RWPE1 (cell line): ENCODE results near the gene COA1.

Source experiments
- CTCF ChIA-PET: fragments of 350-600 bp; sonication (Branson Sonifier 250); formaldehyde crosslinking; extraction: SDS; loops from one replicate; lab custom pipeline; 2021; lab: Yijun Ruan, JAX
- POLR2A ChIA-PET: fragments of 400-600 bp; formaldehyde crosslinking; extraction: SDS; loops from one replicate; lab custom pipeline; 2020; ENCODE audit warnings: antibody characterized with exemption; ENCODE audit not compliant: low non-redundant PET; lab: Yijun Ruan, JAX
- DNase-seq: peaks from one replicate; pipeline ENCODE4 v3.0.0; 2012; ENCODE audit warnings: low spot score
- H3K27ac ChIP-seq: fragments of 450-650 bp; 2 replicates; pipeline ENCODE4 v1.5.1; 2017
- CTCF ChIP-seq: fragments of 450-650 bp; conservative IDR thresholded peaks from 2 replicates; pipeline ENCODE4 v1.5.1; 2017; ENCODE audit warnings: low read depth, mild to moderate bottlenecking

COA1 gene

GRCh38 chr7:43639858-43640491 is 89.3 kb downstream of the COA1 start:
- peak overlapping the region; percentile 82 for H3K27ac ChIP-seq
- POLR2A ChIA-PET = no interaction called here
- DNase-seq = peak; percentile 70
- CTCF ChIA-PET = interaction anchor here (0.6 to 0.9 kb wide), 3 partner anchors 43 to 60 kb away, joined by 3 to 4 read pairs (median 3); partner anchors contain the start of gene STK17A
- TF ChIP-seq CTCF = no peak

DNA sequence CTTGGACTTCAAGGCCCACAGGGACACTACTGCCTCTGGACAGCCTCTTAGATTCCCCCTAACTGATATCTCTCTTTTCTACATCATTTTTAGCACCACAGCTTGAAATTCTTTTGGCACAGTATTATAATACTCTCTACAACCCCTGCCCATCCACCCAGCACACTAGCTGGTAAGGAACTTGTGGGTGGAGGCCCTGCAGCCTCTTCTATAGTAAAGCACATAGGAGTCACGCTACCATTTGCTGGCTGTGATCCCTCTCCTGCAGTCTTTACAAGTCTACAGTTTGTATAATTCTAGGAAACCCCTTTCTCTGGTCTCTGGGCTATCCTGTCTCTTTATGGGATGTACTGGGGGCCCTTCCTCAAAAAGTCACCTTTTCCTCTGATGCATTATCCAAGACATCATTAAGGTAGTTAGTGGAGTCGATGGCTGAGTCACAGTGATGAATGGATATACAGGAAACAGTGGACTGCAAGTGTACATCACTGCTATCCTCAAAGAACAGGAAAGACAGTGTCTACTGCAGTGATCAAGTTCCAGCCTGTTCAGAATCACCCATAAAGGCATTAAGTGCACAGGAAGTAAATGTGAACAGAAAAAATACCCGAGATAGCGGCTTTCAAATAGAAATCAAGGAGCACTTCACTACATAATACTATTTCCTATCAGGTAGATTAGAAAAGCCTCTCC is 92.1 kb downstream of the COA1 start:
- CTCF ChIA-PET = interaction anchor here (1.0 kb wide), 1 partner anchor 54 kb away, joined by 7 read pairs; the partner anchor contains the start of gene STK17A

DNA sequence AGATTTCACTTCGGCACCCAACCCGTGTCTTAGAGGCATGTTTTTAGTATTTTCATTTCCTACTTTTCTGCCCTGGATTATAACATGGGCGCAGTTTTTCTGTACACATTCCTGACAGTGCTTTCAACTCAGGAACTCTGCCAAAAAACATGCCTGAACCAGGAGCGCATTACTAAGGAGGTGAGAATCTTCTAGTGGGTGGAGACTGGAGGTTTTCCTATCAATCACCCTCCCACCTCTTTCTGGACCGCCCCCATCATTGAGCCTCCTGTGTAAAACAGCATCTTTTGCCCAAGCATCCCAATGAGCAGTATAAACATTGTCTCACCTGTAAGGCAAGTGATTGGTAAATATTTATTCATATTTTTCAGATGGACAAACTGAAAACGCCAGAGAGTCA is 93.2 kb downstream of the COA1 start:
- CTCF ChIA-PET = no interaction called here
- POLR2A ChIA-PET = no interaction called here
- no peak for TF ChIP-seq CTCF
- DNase-seq = peak; percentile 89
- H3K27ac ChIP-seq = peak overlapping the region; percentile 91

More for the DNA sequence above, 92.1 kb downstream of the COA1 start:
- POLR2A ChIA-PET = interaction anchor here (1.0 kb wide), 1 partner anchor 55 kb away, joined by 7 read pairs; no protein-coding TSS in a partner anchor
- no peak for TF ChIP-seq CTCF
- peak; percentile 75 for DNase-seq
- peak overlapping the region; percentile 91 for H3K27ac ChIP-seq

GRCh38 chr7:43634384-43634783 is 94.9 kb downstream of the COA1 start:
- DNase-seq = no peak
- ChIA-PET POLR2A (no interaction called here), CTCF (interaction anchor here (0.6 kb wide), 1 partner anchor 66 kb away, joined by 5 read pairs; no protein-coding TSS in a partner anchor)
- no peak for TF ChIP-seq CTCF
- H3K27ac ChIP-seq = peak overlapping the region; percentile 71

- CTCF ChIA-PET = no interaction called here
- DNase-seq = no peak
- no peak overlapping the region for H3K27ac ChIP-seq
- TF ChIP-seq CTCF = no peak
- POLR2A ChIA-PET = no interaction called here
Measured at GRCh38 chr7:43632746-43633145, 96.6 kb downstream of the COA1 start.

DNA sequence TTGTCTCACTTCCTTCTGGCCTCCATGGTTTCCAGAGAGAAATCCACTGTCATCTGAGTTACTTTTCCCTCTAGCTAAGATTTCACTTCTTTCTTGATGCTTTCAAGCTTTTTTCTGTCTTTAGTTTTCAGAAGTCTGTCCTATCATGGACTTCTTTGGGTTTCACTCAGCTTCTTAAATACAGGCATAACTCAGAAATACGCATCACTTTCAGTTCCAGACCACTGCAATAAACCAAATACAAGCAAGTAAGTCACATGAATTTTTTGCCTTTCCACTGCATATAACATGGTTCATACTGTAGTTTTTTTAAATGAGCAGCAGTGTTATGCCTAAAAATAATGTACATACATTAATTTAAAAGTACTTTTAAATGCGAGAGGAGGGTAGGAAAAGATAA is 97.8 kb downstream of the COA1 start:
- no peak for DNase-seq
- CTCF ChIA-PET = no interaction called here
- no peak for TF ChIP-seq CTCF
- peak overlapping the region; percentile 41; the same call in 1 of the 2 replicates for H3K27ac ChIP-seq
- POLR2A ChIA-PET = no interaction called here
